BE2C (cell line): ENCODE measurements around the gene WASF3.

Experiments used
- DNase-seq: peaks from one replicate; pipeline ENCODE4 v3.0.0-alpha.2; 2020
- H3K27me3 ChIP-seq: fragments of 250-450 bp; sonication (Bioruptor Pico); 2 replicates; pipeline ENCODE4 v1.5.1; 2020; ENCODE audit warnings: mild to moderate bottlenecking
- H3K36me3 ChIP-seq: fragments of 250-450 bp; sonication (Bioruptor Pico); 2 replicates; pipeline ENCODE4 v1.5.1; 2020; ENCODE audit warnings: mild to moderate bottlenecking
- H3K4me1 ChIP-seq: fragments of 250-450 bp; sonication (Bioruptor Pico); 2 replicates; pipeline ENCODE4 v1.5.1; 2020
- H3K4me3 ChIP-seq: 2 replicates; pipeline ENCODE4 v1.5.1; 2011; ENCODE audit warnings: low read depth, low read length
- H3K9me3 ChIP-seq: fragments of 250-450 bp; sonication (Bioruptor Pico); 2 replicates; pipeline ENCODE4 v1.5.1; 2020
- TF ChIP-seq, protein P1 (sequence below): IDR thresholded peaks from 2 replicates; pipeline ENCODE4 v1.5.1; 2012; ENCODE audit warnings: mild to moderate bottlenecking, low read depth, low read length

The WASF3 gene

DNA sequence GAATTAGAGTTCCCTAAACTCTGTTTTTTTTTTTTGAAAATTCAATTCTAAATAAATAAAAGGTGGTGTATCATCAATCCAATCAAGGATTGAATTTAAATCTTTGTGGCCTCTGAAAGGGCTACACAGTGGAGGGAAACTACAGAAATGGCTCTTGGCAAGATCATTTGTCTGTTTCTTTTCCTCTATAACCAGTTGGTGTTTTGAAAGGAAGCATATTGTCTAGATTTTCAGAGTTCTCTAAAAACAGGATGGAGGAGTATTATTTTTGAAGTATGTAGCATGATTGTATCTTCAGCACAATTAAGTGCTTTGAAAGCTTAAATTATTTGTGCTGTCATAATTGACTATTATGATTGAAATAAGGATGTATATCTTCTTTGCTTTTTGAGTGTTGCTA lies 29.8 kb downstream of the WASF3 start:
- no peaks in the 10 kb centered on the region; the same call in 1 of the 2 replicates for H3K27me3 ChIP-seq
- TF ChIP-seq, protein P1, sequence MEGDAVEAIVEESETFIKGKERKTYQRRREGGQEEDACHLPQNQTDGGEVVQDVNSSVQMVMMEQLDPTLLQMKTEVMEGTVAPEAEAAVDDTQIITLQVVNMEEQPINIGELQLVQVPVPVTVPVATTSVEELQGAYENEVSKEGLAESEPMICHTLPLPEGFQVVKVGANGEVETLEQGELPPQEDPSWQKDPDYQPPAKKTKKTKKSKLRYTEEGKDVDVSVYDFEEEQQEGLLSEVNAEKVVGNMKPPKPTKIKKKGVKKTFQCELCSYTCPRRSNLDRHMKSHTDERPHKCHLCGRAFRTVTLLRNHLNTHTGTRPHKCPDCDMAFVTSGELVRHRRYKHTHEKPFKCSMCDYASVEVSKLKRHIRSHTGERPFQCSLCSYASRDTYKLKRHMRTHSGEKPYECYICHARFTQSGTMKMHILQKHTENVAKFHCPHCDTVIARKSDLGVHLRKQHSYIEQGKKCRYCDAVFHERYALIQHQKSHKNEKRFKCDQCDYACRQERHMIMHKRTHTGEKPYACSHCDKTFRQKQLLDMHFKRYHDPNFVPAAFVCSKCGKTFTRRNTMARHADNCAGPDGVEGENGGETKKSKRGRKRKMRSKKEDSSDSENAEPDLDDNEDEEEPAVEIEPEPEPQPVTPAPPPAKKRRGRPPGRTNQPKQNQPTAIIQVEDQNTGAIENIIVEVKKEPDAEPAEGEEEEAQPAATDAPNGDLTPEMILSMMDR = no peak
- H3K4me1 ChIP-seq = no peaks in the 10 kb centered on the region
- DNase-seq = no peak
- no peak overlapping the region for H3K4me3 ChIP-seq
- H3K36me3 ChIP-seq = no peaks in the 10 kb centered on the region
- H3K9me3 ChIP-seq = no peaks in the 10 kb centered on the region

DNA sequence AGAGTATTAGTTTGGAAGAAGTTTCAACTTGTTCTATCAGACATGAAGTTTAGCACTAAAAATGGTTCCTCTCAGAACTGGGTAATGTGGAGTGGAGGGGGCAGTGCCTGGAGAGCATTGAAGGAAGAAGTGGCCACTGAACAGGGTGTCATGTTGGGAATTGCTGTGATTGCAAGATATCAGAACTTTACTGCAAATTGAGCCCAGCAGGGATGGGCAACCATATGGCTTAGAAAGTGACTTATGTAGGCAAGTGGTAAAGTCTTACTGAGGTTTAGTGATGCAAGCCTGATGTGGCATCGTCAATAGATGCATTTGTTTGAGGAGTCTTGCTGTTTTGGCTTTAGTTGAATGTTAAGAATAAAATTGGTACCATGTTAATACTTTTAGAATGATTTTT lies 31.7 kb downstream of the WASF3 start:
- H3K4me3 ChIP-seq = no peak overlapping the region
- no peaks in the 10 kb centered on the region for H3K36me3 ChIP-seq
- H3K27me3 ChIP-seq = no peaks in the 10 kb centered on the region; the same call in 1 of the 2 replicates
- no peaks in the 10 kb centered on the region for H3K4me1 ChIP-seq
- no peak for DNase-seq
- TF ChIP-seq, protein P1 = no peak
- no peaks in the 10 kb centered on the region for H3K9me3 ChIP-seq

DNA sequence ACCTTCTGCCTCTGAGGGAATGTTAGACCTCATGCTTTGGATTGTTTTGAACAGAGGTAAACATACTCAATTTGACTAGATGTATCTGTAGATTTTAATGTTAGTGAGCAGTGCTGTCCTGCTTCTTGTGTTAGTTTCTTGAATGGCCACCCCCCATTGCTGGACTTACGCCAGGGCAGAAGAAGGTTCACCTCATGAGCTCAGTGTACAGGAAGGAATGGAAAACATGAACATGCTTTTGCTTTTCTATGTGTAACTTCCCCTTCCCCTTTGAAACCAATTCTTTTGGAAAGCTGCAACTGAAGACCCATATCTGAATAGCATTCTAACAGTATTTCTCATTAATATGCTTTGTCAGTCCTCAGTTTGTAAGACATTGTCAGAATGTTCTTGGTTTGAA lies 32.3 kb downstream of the WASF3 start:
- no peak for DNase-seq

DNA sequence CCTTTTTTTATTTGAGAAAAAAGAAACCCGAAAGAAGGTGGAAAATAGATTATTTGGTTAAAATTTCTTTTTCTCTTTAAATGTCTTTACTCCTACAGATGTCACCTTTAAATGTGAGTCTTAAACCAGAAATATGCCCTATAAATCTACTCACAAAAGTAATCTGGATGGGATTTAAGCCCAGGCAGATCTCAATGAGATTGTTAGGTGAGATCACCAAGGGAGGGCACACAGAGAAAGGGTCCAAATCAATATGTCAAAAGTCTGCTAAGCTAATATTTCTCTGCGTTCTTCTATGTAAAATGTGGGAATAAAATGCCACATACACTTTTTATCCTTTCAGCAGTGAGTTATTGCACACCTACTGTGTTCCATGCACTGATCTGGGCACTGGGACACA lies 32.9 kb downstream of the WASF3 start:
- no peak overlapping the region for H3K4me3 ChIP-seq
- no peak for DNase-seq
- no peaks in the 10 kb centered on the region; the same call in 1 of the 2 replicates for H3K27me3 ChIP-seq
- TF ChIP-seq, protein P1 = no peak
- H3K4me1 ChIP-seq = no peaks in the 10 kb centered on the region
- no peaks in the 10 kb centered on the region for H3K36me3 ChIP-seq
- no peaks in the 10 kb centered on the region for H3K9me3 ChIP-seq

More for the DNA sequence above, 32.3 kb downstream of the WASF3 start:
- H3K36me3 ChIP-seq = no peaks in the 10 kb centered on the region
- no peaks in the 10 kb centered on the region for H3K9me3 ChIP-seq
- TF ChIP-seq, protein P1 = no peak
- no peaks in the 10 kb centered on the region for H3K4me1 ChIP-seq
- H3K27me3 ChIP-seq = no peaks in the 10 kb centered on the region; the same call in 1 of the 2 replicates
- H3K4me3 ChIP-seq = no peak overlapping the region

DNA sequence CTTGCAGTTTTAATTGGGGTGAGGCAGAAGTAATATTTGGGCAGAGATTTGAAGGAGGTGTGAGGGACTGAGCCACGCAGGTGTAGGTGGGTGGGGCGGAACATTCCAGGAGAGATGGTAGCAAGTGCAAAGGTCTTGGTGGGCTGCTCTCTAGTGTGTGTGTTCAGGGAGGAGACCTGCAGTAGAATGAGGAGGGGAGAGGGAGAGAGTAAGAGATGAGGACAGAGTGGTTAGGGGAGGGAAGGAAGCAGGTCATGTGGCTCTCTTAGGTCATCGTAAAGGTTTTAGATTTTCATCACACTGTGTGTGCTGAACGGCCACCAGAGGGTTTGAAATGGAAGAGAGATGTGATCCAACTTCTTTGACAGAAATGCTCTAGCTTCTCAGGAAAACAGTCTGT lies 33.5 kb downstream of the WASF3 start:
- no peaks in the 10 kb centered on the region; the same call in 1 of the 2 replicates for H3K27me3 ChIP-seq
- H3K9me3 ChIP-seq = no peaks in the 10 kb centered on the region
- no peak overlapping the region for H3K4me3 ChIP-seq
- DNase-seq = no peak
- TF ChIP-seq, protein P1 = no peak
- no peaks in the 10 kb centered on the region for H3K4me1 ChIP-seq
- H3K36me3 ChIP-seq = no peaks in the 10 kb centered on the region

DNA sequence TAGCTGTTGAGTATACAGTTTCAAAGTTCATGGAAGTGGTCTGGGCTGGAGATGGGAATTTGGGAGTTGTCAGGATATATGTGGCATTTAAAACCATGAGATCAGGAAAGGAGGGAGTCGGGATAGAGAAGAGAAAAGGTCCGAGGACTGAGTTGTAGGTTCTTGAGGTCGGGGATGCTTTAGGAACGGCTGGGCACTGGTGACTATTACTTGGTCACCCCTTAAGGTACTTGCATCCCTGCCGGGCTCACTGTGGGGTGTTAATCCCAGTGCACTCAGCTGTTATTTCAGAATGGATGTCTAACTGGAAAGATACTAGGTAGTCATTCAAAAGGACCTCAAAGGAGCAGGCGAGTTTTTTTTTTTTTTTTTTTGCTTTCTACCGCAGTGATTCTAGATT lies 34.2 kb downstream of the WASF3 start:
- Histone ChIP-seq H3K36me3 (no peaks in the 10 kb centered on the region), H3K9me3 (no peaks in the 10 kb centered on the region), H3K4me1 (no peaks in the 10 kb centered on the region), H3K4me3 (no peak overlapping the region), H3K27me3 (no peaks in the 10 kb centered on the region; the same call in 1 of the 2 replicates)
- TF ChIP-seq, protein P1 = no peak
- DNase-seq = no peak
